Measurements from ENCODE around the gene LBX2. TPM values are rescaled to one million over a fixed set of nuclear protein-coding genes. Genes with fewer than 3 reads are reported as not detected.

LBX2 gene
- total RNA-seq, 1 experiment from 2014 or later: 11.4 TPM

GRCh38 chr2:74516650-74517049 lies 17.2 kb upstream of the LBX2 start:
- Mint-ChIP-seq H3K4me1 (ENCODE audit: low read depth, unreplicated experiment) (no peaks in the 10 kb centered on the region), H3K27ac (ENCODE audit: unreplicated experiment) (peak overlapping the region; percentile 2), H3K4me3 (ENCODE audit: unreplicated experiment) (peak overlapping the region; percentile 72), H3K9me3 (ENCODE audit: unreplicated experiment) (no peaks in the 10 kb centered on the region), H3K27me3 (ENCODE audit: insufficient read depth, unreplicated experiment) (peaks cover 8% of the 10 kb centered on the region), H3K36me3 (ENCODE audit: insufficient read depth, unreplicated experiment) (no peaks in the 10 kb centered on the region)
- H3K36me3 ChIP-seq (ENCODE audit: control insufficient read depth, insufficient read depth, low read length): no peaks in the 10 kb centered on the region
- H3K4me1 ChIP-seq: no peaks in the 10 kb centered on the region
- peak overlapping the region; percentile 60 for H3K4me3 ChIP-seq (ENCODE audit: low read depth, low read length)
- H3K27me3 ChIP-seq (replicated peaks; ENCODE audit: control insufficient read depth, insufficient read depth, low read length): no peaks in the 10 kb centered on the region
- intact Hi-C loops (cut with micrococcal nuclease; ENCODE audit: unreplicated experiment): loop anchor here (1.0 kb wide), 1 partner anchor 13 kb away; the partner anchor contains the start of genes AUP1 and HTRA2
- TF ChIP-seq, protein P1, sequence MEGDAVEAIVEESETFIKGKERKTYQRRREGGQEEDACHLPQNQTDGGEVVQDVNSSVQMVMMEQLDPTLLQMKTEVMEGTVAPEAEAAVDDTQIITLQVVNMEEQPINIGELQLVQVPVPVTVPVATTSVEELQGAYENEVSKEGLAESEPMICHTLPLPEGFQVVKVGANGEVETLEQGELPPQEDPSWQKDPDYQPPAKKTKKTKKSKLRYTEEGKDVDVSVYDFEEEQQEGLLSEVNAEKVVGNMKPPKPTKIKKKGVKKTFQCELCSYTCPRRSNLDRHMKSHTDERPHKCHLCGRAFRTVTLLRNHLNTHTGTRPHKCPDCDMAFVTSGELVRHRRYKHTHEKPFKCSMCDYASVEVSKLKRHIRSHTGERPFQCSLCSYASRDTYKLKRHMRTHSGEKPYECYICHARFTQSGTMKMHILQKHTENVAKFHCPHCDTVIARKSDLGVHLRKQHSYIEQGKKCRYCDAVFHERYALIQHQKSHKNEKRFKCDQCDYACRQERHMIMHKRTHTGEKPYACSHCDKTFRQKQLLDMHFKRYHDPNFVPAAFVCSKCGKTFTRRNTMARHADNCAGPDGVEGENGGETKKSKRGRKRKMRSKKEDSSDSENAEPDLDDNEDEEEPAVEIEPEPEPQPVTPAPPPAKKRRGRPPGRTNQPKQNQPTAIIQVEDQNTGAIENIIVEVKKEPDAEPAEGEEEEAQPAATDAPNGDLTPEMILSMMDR (IDR thresholded peaks at IDR 0.05; ENCODE audit: insufficient read depth in 1 of 2, low read depth in 1 of 2, low read length in 1 of 2, severe bottlenecking in 1 of 2, unreplicated experiment in 1 of 2): no peak
- no peak for DNase-seq
- TSS peak; percentile 41 for BruUV-seq (replicated peaks)
- no peaks in the 10 kb centered on the region for H3K9me3 ChIP-seq
- POLR2A ChIA-PET: interaction anchor here (0.8 to 1.1 kb wide), 2 partner anchors 13 to 21 kb away, joined by 3 to 5 read pairs; partner anchors contain the start of gene HTRA2
- CTCF ChIA-PET: interaction anchor here (0.9 to 1.0 kb wide), 2 partner anchors 13 to 34 kb away, joined by 3 read pairs; partner anchors contain the start of genes CCDC142 and TTC31

DNA sequence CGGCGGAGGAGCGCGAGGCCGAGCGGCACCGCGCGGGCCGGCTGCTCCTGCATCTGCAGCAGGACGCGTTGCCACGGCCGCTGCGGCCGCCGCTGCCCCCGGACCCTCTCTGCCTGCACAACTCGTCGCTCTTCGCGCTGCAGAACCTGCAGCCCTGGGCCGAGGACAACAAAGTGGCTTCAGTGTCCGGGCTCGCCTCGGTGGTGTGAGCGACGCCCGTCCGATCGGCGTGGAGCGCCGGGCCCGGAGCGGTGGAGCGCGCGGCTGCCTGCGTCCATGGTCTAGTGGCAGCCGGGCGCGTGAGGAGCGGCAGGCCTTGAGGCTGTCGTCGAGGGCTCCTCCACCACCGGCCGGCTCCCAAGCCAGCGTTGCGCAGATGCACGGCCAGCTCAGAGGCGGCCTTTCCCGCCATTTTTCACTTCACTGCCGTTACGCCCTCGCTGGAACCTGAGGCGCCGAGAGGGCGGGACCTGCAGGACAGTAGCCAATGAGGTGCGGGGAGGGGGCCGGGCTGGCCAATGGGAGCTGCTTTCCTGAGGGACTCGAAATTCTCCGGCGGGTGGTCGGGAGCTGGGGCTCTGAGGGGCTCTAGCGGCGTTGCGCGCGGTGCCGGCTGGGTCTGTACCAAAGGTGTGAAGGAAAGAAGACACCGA lies 16.7 kb upstream of the LBX2 start:
- Histone ChIP-seq H3K36me3 (ENCODE audit: control insufficient read depth, insufficient read depth, low read length) (no peaks in the 10 kb centered on the region), H3K9me3 (no peaks in the 10 kb centered on the region), H3K27me3 (replicated peaks; ENCODE audit: control insufficient read depth, insufficient read depth, low read length) (no peaks in the 10 kb centered on the region), H3K4me3 (ENCODE audit: low read depth, low read length) (peak overlapping the region; percentile 60), H3K4me1 (no peaks in the 10 kb centered on the region)
- peak; percentile 81 to 87 for DNase-seq
- Mint-ChIP-seq H3K4me1 (ENCODE audit: low read depth, unreplicated experiment) (no peaks in the 10 kb centered on the region), H3K27ac (ENCODE audit: unreplicated experiment) (peak overlapping the region; percentile 2), H3K4me3 (ENCODE audit: unreplicated experiment) (peak overlapping the region; percentile 72), H3K27me3 (ENCODE audit: insufficient read depth, unreplicated experiment) (peaks cover 8% of the 10 kb centered on the region), H3K36me3 (ENCODE audit: insufficient read depth, unreplicated experiment) (no peaks in the 10 kb centered on the region), H3K9me3 (ENCODE audit: unreplicated experiment) (no peaks in the 10 kb centered on the region)
- ChIA-PET CTCF (interaction anchor here (0.9 to 1.0 kb wide), 2 partner anchors 13 to 34 kb away, joined by 3 read pairs; partner anchors contain the start of genes CCDC142 and TTC31), POLR2A (interaction anchor here (0.8 to 1.1 kb wide), 2 partner anchors 14 to 22 kb away, joined by 3 to 5 read pairs; partner anchors contain the start of gene HTRA2)
- no TSS peak for BruUV-seq (replicated peaks)
- intact Hi-C loops (cut with micrococcal nuclease; ENCODE audit: unreplicated experiment): loop anchor here (1.0 kb wide), 1 partner anchor 13 kb away; the partner anchor contains the start of genes AUP1 and HTRA2
- TF ChIP-seq, protein P1 (IDR thresholded peaks at IDR 0.05; ENCODE audit: insufficient read depth in 1 of 2, low read depth in 1 of 2, low read length in 1 of 2, severe bottlenecking in 1 of 2, unreplicated experiment in 1 of 2): no peak

DNA sequence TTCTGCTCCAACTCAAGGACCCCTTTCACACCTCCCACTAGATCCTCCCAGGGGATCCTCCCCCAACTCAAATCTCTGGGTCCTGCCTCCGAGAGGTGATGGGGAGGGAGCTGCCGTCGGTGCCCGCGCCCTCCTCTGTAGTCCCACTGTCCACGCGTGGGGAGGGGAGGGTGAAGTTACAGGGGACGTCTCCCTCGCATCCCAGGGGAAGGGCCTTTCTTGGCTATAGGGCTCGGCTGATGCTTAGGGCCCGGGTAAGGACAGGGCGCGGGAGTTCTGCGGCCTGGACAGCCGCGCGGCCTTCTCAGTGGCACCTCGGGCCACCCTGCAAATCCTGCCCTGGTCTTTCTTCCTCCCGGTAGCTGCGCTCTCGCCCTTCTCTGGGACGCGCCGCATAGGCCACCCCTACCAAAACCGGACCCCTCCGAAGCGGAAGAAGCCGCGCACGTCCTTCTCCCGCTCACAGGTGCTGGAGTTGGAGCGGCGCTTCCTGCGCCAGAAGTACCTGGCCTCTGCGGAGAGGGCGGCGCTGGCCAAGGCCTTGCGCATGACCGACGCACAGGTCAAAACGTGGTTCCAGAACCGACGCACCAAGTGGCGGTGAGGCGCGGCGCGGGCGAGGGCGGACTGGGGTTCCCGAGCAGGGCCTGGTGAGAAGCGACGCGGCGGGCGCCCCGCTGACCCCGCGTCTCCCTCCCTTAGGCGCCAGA lies 16.0 kb upstream of the LBX2 start:
- intact Hi-C loops (cut with micrococcal nuclease; ENCODE audit: unreplicated experiment): no loop called here
- Mint-ChIP-seq H3K27ac (ENCODE audit: unreplicated experiment) (peak overlapping the region; percentile 34), H3K4me1 (ENCODE audit: low read depth, unreplicated experiment) (no peaks in the 10 kb centered on the region), H3K36me3 (ENCODE audit: insufficient read depth, unreplicated experiment) (peaks cover 4% of the 10 kb centered on the region), H3K27me3 (ENCODE audit: insufficient read depth, unreplicated experiment) (peaks cover 8% of the 10 kb centered on the region), H3K9me3 (ENCODE audit: unreplicated experiment) (no peaks in the 10 kb centered on the region), H3K4me3 (ENCODE audit: unreplicated experiment) (peak overlapping the region; percentile 72)
- CTCF ChIA-PET: interaction anchor here (1.0 kb wide), 1 partner anchor 33 kb away, joined by 3 read pairs; the partner anchor contains the start of genes CCDC142 and TTC31
- DNase-seq: peak in 1 of 2 experiments; percentile 50
- no peaks in the 10 kb centered on the region for H3K9me3 ChIP-seq
- no TSS peak for BruUV-seq (replicated peaks)
- POLR2A ChIA-PET: interaction anchor here (1.1 kb wide), 1 partner anchor 15 kb away, joined by 5 read pairs; the partner anchor contains the start of gene HTRA2
- H3K27me3 ChIP-seq (replicated peaks; ENCODE audit: control insufficient read depth, insufficient read depth, low read length): no peaks in the 10 kb centered on the region
- H3K4me3 ChIP-seq (ENCODE audit: low read depth, low read length): peak overlapping the region; percentile 60
- no peaks in the 10 kb centered on the region for H3K36me3 ChIP-seq (ENCODE audit: control insufficient read depth, insufficient read depth, low read length)
- no peaks in the 10 kb centered on the region for H3K4me1 ChIP-seq
- TF ChIP-seq, protein P1 (IDR thresholded peaks at IDR 0.05; ENCODE audit: insufficient read depth in 1 of 2, low read depth in 1 of 2, low read length in 1 of 2, severe bottlenecking in 1 of 2, unreplicated experiment in 1 of 2): no peak
